ENCODE data around the gene CLDN7.

CLDN7 gene

DNA sequence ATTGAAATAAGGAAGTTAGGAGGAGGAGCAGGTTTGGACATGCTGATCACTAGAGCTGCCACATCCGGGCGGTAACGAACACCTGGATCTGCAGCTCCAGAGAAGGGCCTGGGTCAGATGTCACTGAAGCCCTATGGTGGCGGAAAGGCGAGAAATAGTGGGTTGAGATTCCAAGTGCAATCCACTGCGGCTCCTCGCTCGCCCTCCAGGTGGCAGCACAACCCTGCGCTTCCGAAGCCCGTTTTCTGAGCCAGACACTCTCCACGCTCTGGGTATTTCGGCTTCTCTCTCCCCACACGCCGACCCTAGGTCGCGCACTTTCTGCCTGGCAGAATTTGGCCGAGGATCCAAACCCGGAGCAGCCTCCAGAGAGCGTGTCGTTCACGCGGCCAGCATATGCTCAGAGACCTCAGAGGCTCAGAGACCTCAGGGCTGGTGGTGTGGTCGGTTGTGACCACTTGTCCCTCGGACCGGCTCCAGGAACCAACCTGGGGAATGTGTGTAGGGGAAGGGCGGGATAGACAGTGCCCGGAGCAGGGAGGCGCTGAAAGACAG is 18.3 kb upstream of the CLDN7 start:
- H3K4me3 ChIP-seq (ENCODE audit: low read depth in 1 of 2, low read length in 1 of 2) = peak overlapping the region; percentile 20 to 56
- no peaks in the 10 kb centered on the region for H3K9me3 ChIP-seq
- no peak overlapping the region for H3K27ac ChIP-seq
- peak; percentile 92 for TF ChIP-seq CTCF (IDR thresholded peaks at IDR 0.05)
- H3K27me3 ChIP-seq = peaks cover 75% of the 10 kb centered on the region
- H3K4me1 ChIP-seq (ENCODE audit: control insufficient read depth in 1 of 2, insufficient read depth in 1 of 2, low read depth in 1 of 2, low read length in 1 of 2) = peaks cover 14 to 24% of the 10 kb centered on the region in 2 experiments
- H3K36me3 ChIP-seq = no peaks in the 10 kb centered on the region

DNA sequence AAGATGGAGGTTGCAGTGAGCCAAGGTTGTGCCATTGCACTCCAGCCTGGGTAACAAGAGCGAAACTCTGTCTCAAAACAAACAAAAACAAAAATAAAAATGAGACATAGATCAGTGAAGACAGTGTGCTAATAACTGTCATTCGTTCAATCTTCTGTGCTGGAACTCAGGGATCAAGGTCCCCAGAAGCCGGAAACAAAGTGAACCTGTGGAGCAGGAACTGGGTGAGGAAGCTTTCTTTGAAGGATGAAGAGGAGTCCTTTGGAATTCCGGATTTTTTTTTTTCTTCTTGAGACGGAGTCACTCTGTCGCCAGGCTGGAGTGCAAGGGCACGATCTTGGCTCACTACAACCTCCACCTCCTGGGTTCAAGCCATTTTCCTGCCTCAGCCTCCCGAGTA is 17.2 kb upstream of the CLDN7 start:
- Histone ChIP-seq H3K9me3 (no peaks in the 10 kb centered on the region), H3K27ac (no peak overlapping the region), H3K36me3 (no peaks in the 10 kb centered on the region), H3K27me3 (peaks cover 68% of the 10 kb centered on the region), H3K4me1 (ENCODE audit: control insufficient read depth in 1 of 2, insufficient read depth in 1 of 2, low read depth in 1 of 2, low read length in 1 of 2) (peaks cover 14 to 24% of the 10 kb centered on the region in 2 experiments), H3K4me3 (ENCODE audit: low read depth in 1 of 2, low read length in 1 of 2) (no peak overlapping the region)
- no peak for TF ChIP-seq CTCF (IDR thresholded peaks at IDR 0.05)

DNA sequence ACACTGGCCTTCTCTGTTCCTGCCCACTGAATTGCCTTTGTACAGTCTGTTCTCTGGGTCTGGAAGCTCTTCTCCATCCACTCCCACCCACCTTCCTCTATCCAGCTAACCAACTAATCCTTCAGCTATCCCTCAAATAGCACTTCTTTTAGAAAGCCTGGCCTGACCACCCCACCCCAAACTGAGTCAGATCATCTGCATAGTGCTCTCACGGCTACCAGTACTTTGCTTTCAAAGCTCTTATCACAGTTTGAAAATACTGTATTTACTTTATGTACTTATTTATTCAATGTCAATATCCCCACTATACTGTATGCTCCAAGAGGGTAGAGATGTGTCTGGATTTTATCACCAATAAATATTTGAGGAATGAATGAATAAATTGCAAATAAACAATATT is 4.5 kb upstream of the CLDN7 start:
- no peak for TF ChIP-seq CTCF (IDR thresholded peaks at IDR 0.05)
- H3K27me3 ChIP-seq = peaks cover 80% of the 10 kb centered on the region
- no peak overlapping the region for H3K27ac ChIP-seq
- H3K4me3 ChIP-seq (ENCODE audit: low read depth in 1 of 2, low read length in 1 of 2) = no peak overlapping the region
- peaks cover 15 to 19% of the 10 kb centered on the region in 2 experiments for H3K4me1 ChIP-seq (ENCODE audit: control insufficient read depth in 1 of 2, insufficient read depth in 1 of 2, low read depth in 1 of 2, low read length in 1 of 2)
- H3K9me3 ChIP-seq = no peaks in the 10 kb centered on the region
- H3K36me3 ChIP-seq = no peaks in the 10 kb centered on the region

DNA sequence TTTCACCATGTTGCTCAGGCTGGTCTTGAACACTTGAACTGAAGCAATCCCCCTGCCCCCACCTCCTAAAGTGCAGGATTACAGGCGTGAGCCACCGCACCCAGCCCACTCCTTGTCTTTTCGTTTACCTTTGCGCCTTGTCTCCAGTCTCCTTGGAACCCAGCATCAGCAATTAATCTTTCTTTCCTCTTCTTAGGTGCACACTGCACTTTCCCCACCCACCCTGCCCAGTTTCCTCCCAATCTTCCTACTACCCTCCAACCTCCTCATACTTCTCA is 1.5 kb upstream of the CLDN7 start:
- TF ChIP-seq CTCF (IDR thresholded peaks at IDR 0.05) = no peak
- Histone ChIP-seq H3K27me3 (peaks cover 91% of the 10 kb centered on the region), H3K9me3 (no peaks in the 10 kb centered on the region), H3K4me3 (ENCODE audit: low read depth in 1 of 2, low read length in 1 of 2) (peak overlapping the region in 1 of 2 experiments; percentile 14), H3K36me3 (peaks cover 8% of the 10 kb centered on the region), H3K27ac (no peak overlapping the region), H3K4me1 (ENCODE audit: control insufficient read depth in 1 of 2, insufficient read depth in 1 of 2, low read depth in 1 of 2, low read length in 1 of 2) (peaks cover 27 to 31% of the 10 kb centered on the region in 2 experiments)

- no peak overlapping the region for H3K27ac ChIP-seq
- peaks cover 27 to 31% of the 10 kb centered on the region in 2 experiments for H3K4me1 ChIP-seq (ENCODE audit: control insufficient read depth in 1 of 2, insufficient read depth in 1 of 2, low read depth in 1 of 2, low read length in 1 of 2)
- H3K36me3 ChIP-seq = peaks cover 12% of the 10 kb centered on the region
- peaks cover 86% of the 10 kb centered on the region for H3K27me3 ChIP-seq
- no peaks in the 10 kb centered on the region for H3K9me3 ChIP-seq
- peak overlapping the region in 1 of 2 experiments; percentile 14 for H3K4me3 ChIP-seq (ENCODE audit: low read depth in 1 of 2, low read length in 1 of 2)
- no peak for TF ChIP-seq CTCF (IDR thresholded peaks at IDR 0.05)
Observed at GRCh38 chr17:7262935-7263800, 890 bp upstream of the CLDN7 start.
